NB4 (cell line): ENCODE results near the gene TLCD3B.

ENCODE experiments used
- MYC ChIP-seq: IDR thresholded peaks from 2 replicates; pipeline ENCODE4 v1.6.1; 2011; ENCODE audit warnings: low read depth, low read length
- POLR2A ChIP-seq: IDR thresholded peaks from 2 replicates; pipeline ENCODE4 v1.6.1; 2011; ENCODE audit warnings: mild to moderate bottlenecking; ENCODE audit not compliant: insufficient read length; ENCODE audit errors: extremely low read depth
- TF ChIP-seq, protein P1 (sequence below): IDR thresholded peaks from one replicate; pipeline ENCODE4 v1.5.1; 2012; ENCODE audit warnings: low read depth, low read length
- TF ChIP-seq, protein P2 (sequence below): IDR thresholded peaks from 2 replicates; pipeline ENCODE4 v1.6.1; 2011; ENCODE audit warnings: low read depth, low read length

DNA sequence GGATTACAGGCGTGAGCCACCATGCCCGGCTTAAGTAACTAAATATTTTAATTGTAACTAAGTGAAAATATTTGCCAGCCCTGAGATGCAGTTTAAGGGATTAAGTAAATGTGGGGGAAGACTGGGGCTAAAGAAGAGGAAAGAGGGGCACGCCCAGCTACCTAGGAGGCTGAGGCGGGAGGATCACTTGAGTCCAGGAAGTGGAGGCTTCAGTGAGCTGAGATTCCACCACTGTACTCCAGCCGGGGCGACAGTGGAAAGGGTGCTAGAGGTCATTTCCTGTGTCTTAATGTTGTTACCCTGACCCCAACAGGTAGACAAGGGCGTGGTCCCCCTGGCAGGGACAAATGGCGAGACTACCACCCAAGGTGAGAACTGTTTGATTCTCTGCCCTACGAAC, 37.3 kb upstream of the TLCD3B start:
- TF ChIP-seq, protein P1, sequence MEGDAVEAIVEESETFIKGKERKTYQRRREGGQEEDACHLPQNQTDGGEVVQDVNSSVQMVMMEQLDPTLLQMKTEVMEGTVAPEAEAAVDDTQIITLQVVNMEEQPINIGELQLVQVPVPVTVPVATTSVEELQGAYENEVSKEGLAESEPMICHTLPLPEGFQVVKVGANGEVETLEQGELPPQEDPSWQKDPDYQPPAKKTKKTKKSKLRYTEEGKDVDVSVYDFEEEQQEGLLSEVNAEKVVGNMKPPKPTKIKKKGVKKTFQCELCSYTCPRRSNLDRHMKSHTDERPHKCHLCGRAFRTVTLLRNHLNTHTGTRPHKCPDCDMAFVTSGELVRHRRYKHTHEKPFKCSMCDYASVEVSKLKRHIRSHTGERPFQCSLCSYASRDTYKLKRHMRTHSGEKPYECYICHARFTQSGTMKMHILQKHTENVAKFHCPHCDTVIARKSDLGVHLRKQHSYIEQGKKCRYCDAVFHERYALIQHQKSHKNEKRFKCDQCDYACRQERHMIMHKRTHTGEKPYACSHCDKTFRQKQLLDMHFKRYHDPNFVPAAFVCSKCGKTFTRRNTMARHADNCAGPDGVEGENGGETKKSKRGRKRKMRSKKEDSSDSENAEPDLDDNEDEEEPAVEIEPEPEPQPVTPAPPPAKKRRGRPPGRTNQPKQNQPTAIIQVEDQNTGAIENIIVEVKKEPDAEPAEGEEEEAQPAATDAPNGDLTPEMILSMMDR = no peak
- no peak for TF ChIP-seq POLR2A
- TF ChIP-seq MYC = no peak
- TF ChIP-seq, protein P2, sequence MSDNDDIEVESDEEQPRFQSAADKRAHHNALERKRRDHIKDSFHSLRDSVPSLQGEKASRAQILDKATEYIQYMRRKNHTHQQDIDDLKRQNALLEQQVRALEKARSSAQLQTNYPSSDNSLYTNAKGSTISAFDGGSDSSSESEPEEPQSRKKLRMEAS = no peak
